Urinary bladder (tissue), 4 donors: ENCODE data around the gene CDR2. TPM values are rescaled to one million over a fixed set of nuclear protein-coding genes. Genes with fewer than 3 reads are reported as not detected.
"Not testable (repeated sequence)": the region's sequence is repeated elsewhere in the genome, so short reads cannot be mapped to it uniquely, and the experiment has no call there.

Experiments
- DNase-seq: peaks from one replicate; pipeline ENCODE4 v3.0.0-alpha.2; 2015; ENCODE audit errors: extremely low spot score
- H3K27ac ChIP-seq: one replicate; pipeline ENCODE4 v1.5.1; 2013; ENCODE audit warnings: low read depth, mild to moderate bottlenecking, moderate library complexity
- H3K36me3 ChIP-seq: one replicate; pipeline ENCODE4 v1.6.1; 2013; ENCODE audit warnings: mild to moderate bottlenecking, moderate library complexity; ENCODE audit not compliant: insufficient read depth
- H3K4me1 ChIP-seq: one replicate; pipeline ENCODE4 v1.6.1; 2013; ENCODE audit warnings: mild to moderate bottlenecking, moderate library complexity; ENCODE audit not compliant: insufficient read depth
- H3K4me3 ChIP-seq: one replicate; pipeline ENCODE4 v1.5.1; 2013; ENCODE audit warnings: low read depth, low read length
- WGBS: extraction: QIAGEN DNeasy Blood & Tissue Kit; methylation state at CpG from one replicate; pipeline ENCODE4 v1.1.7; 2013; 5-methylcytosine and 5-hydroxymethylcytosine counted together
- polyA plus RNA-seq: library from polyadenylated mRNA; stranded (reverse); fragments of 200-250 nt; gene quantifications from one replicate; pipeline ENCODE4 v1.2.3, GENCODE V29; 2013
- total RNA-seq: library from RNA; depleted of rRNA; stranded (reverse); fragments of >200 nt; gene quantifications from one replicate; pipeline ENCODE4 v1.2.3, GENCODE V29; 2014
- donor health status: healthy with polysubstance abuse.
- donor health status: healthy.

CDR2 gene
- total and polyA plus RNA-seq, 2 donors, result 22.9 to 48.6 TPM

DNA sequence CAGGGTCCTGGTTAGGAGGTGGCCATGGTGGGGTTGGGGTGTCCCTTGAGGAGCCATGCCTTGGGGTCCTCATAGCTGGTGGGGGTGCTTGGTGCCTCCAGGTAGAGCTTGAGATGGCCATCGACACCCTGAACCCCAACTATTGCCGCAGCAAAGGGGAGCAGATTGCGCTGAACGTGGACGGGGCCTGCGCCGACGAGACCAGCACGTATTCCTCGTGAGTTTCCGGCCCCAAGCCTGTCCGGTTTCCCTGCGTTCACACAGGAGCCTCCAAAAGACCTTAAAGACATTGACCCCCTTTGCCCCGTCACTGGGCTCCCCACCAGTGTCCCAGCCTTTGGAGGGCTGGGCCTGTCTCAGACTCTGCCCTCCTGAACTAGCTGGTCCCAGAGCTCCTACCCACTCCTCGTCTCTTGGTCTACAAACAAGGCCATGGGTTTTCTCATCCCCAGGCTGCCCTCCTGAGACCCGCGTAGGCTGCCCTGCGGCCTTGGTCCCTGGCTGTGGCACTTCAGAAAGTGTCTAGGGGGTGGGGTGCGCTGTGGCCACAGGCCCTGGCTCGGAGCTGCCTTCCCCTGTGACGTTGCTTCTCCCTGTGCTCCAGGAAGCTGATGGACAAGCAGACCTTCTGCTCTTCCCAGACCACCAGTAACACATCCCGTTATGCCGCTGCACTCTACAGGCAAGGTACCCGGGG is 65.4 kb downstream of the CDR2 start:
- WGBS, result 97% methylated on average over 24 of the region's 24 CpGs
- no peak overlapping the region for H3K4me3 ChIP-seq
- no peaks in the 10 kb centered on the region for H3K4me1 ChIP-seq
- no peak overlapping the region for H3K27ac ChIP-seq
- H3K36me3 ChIP-seq, result peaks cover 2% of the 10 kb centered on the region
- DNase-seq, result no peak

DNA sequence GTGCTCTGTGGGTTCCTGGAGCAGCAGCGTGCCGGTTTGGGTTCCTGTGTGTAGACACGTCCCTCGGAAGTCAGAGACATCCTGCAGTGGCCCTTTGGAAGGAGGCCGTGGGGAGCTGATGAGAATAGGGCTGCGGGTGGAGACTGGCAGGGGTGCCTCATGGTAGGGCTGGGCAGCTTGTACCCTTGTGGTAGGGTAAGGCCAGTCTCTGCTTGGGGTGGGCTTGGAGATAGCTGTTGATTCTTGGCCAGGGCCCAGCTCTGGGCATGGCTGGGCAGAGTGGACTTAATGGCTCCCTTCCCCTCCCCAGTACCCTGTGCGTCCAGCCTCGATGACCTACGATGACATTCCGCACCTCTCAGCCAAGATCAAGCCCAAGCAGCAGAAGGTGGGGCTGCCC is 66.6 kb downstream of the CDR2 start:
- H3K36me3 ChIP-seq, result peaks cover 5% of the 10 kb centered on the region
- no peaks in the 10 kb centered on the region for H3K4me1 ChIP-seq
- no peak overlapping the region for H3K4me3 ChIP-seq
- DNase-seq, result no peak
- WGBS, result 93% methylated on average over 10 of the region's 10 CpGs
- no peak overlapping the region for H3K27ac ChIP-seq

DNA sequence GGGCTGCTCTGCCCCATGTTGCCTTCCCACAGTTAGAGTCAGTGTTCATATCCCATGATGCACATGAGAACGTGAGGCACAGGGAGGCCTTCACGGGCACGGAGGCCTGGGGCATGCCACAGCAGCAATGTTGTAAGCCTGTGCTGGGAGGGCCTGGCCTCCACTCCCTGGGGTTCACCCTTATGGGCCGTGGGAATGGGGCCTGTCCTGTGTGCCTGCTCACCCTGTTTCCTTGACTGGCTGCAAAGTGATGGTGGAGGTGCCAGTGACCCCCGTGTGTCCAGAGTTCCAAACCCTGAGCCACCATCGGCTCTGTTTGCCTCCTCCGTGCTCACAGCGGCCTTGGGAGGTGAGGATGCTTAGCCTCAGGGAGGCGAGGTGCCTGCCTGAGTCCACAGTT is 67.6 kb downstream of the CDR2 start:
- Histone ChIP-seq H3K4me1 (no peaks in the 10 kb centered on the region), H3K4me3 (no peak overlapping the region), H3K27ac (no peak overlapping the region), H3K36me3 (peaks cover 5% of the 10 kb centered on the region)
- WGBS, result 91% methylated on average over 9 of the region's 9 CpGs
- DNase-seq, result no peak

DNA sequence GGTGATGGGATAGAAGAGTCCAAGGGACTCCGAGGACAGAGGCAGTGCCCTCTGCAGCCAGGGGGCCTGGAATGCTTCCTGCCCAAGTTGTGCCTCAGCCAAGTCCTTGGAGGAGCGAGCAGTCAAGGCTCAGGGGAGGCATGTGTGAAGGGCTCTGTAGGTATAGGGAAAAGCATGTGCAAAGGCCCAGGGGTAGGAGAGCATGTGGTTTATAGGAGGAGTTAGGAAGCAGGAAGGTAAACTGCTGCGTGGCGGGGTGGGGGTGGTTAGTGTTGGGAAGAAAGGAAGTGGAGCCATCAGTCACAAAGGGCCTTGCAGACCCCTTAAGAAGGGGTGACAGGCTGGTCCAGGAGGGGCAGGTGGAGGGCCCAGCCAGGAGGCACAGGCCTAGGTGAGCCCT is 70.0 kb downstream of the CDR2 start:
- 93% methylated on average over 4 of the region's 4 CpGs for WGBS
- no peak for DNase-seq
- no peaks in the 10 kb centered on the region for H3K4me1 ChIP-seq
- H3K4me3 ChIP-seq, result no peak overlapping the region
- H3K36me3 ChIP-seq, result peaks cover 4% of the 10 kb centered on the region
- H3K27ac ChIP-seq, result no peak overlapping the region

DNA sequence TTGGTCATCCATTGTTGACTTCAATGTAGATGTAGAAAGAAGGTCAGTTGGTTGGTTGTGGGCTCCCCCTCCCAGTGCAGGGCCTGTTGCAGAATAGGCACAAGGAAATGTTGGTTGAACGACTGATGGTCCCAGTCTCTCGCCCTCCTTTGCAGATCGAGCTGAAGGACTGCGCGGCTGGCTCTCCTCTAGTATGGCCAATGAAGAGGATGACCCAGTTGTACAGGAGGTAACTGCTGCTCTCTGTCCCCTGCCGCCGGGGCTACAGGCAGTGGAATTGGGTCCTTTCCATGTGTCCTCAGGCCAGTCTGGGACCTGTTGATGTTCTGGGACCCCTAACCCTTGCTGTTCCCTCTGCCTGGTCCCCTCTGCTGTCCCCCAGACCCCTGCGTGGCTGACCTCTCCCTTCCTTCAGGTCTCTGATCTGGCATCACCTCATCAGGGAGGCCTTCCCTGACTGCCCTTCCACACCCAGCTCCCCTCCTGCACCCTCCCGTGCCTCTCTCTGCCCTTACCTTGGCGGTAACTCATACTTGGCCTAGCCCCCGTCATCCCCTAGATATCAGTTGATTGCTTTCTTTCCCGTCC is 71.5 kb downstream of the CDR2 start:
- H3K36me3 ChIP-seq, result peaks cover 3% of the 10 kb centered on the region
- H3K4me3 ChIP-seq, result no peak overlapping the region
- 94% methylated on average over 12 of the region's 12 CpGs for WGBS
- no peak overlapping the region for H3K27ac ChIP-seq
- no peaks in the 10 kb centered on the region for H3K4me1 ChIP-seq
- DNase-seq, result no peak

DNA sequence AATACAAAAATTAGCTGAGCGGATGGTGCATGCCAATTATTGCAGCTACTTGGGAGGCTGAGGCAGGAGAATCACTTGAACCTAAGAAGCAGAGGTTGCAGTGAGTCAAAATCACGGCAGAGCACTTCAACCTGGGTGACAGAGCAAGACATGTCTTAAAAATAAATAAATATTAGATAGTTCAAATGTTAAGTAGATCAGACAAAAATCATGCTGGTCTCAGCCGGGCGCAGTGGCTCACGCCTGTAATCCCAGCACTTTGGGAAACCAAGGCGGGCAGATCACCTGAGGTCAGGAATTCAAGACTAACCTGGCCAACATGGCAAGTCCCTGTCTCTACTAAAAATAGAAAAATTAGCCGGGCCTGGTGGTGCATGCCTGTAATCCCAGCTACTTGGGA is 73.0 kb downstream of the CDR2 start:
- DNase-seq, H3K36me3 ChIP-seq, H3K4me1 ChIP-seq, H3K4me3 ChIP-seq, H3K27ac ChIP-seq: not testable (repeated sequence)
- 96% methylated on average over 7 of the region's 7 CpGs for WGBS

DNA sequence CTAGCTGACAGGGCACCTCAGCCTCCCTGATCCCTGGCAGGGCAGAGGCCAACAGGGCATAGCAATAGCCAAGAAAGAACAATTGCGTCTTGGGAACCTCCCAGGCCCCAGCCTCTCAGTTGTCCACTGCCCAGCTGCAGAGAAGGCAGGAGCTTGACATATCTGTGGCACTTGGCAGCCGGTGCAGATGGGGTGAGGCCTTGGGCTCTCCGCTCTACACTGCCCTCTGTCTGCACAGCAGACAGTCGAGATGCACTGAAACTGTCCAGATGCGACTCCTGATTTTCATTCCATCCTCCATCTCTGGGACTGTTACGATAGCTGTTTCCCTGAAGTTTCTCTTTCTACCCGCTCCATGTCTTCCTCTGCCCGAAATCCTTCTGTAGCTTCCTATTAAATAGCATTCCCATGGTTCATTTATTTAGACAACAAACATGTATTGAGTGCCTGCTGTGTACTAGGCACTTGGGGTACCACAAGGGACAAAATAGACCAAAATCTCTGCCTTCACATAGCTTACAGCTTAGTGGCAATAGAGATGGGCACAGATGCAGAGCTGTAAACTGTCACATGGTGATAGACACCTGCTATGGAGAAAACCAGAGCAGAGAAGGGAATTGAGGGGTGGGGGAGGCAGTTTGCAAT is 73.9 kb downstream of the CDR2 start:
- DNase-seq, result no peak

DNA sequence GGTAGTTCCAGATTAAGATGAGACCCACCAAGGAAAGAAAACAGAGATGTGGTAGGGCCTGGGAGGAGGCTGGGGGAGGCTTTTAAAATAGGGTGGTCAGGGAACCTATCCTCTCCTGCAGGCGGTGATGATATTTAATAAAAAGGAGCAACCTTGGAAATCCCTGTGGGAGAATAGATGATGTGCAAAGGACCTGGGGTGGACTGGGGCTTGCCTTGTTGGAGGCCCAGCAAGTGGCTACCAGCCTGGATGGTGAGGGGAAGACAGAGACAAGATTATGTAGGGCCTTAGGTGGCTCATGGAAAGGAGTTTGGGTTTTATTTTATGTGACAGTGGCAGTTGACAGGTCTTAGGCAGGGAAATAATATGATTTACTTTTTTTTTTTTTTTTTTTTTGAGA is 75.4 kb downstream of the CDR2 start:
- no peak overlapping the region for H3K27ac ChIP-seq
- no peak for DNase-seq
- 100% methylated on average over 1 of the region's 1 CpG for WGBS
- peaks cover 3% of the 10 kb centered on the region for H3K36me3 ChIP-seq
- no peak overlapping the region for H3K4me3 ChIP-seq
- no peaks in the 10 kb centered on the region for H3K4me1 ChIP-seq

More for the DNA sequence above, 73.9 kb downstream of the CDR2 start:
- WGBS, result 44% methylated on average over 8 of the region's 8 CpGs
- Histone ChIP-seq H3K4me3 (no peak overlapping the region), H3K36me3 (peaks cover 3% of the 10 kb centered on the region), H3K27ac (no peak overlapping the region), H3K4me1 (no peaks in the 10 kb centered on the region)

DNA sequence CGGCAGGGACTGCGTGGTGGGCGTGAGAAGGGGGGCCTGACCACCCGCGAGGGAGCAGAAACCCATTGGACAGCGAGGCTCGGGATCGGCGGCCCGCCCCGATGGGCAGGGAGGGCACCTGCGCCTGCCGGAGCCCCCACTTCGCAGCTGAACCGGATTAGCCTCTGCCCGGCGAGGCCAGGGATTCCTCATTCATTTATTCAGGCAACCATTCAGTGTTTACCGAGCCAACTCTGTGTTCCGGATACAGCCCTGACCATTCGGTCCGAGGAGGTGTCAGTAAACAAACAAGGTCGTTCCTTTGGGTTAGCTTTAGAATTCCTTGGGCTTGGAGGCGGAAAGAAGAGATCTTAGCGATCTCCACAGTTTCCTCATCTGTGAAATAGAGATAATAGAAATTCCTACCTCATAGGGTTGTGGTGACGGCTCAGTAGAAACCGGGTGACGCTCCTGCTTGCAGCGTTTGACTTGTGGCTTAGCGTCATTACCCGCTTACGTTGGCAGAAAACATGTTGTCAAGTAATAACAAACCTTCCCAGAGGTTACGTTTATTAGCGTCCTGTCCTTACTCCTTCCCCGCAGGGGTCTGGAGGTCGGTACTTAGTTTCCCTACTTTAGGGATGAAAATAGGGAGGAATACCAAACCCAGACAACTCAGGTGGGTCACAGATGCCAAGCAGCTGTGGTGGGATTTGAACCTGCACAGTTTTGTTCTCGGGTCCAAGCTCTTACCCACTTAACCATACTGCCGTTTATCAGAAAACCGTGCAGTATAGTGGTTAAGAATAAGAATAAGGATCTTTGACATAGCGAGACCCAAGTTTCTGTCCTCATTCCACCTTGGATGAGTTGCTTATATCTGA is 76.3 kb downstream of the CDR2 start:
- peak; percentile 88 for DNase-seq
- Histone ChIP-seq H3K27ac (peak overlapping the region; percentile 87), H3K4me3 (peak overlapping the region; percentile 80), H3K36me3 (peaks cover 2% of the 10 kb centered on the region), H3K4me1 (no peaks in the 10 kb centered on the region)
- WGBS, result under 1% methylated on average over 39 of the region's 39 CpGs

DNA sequence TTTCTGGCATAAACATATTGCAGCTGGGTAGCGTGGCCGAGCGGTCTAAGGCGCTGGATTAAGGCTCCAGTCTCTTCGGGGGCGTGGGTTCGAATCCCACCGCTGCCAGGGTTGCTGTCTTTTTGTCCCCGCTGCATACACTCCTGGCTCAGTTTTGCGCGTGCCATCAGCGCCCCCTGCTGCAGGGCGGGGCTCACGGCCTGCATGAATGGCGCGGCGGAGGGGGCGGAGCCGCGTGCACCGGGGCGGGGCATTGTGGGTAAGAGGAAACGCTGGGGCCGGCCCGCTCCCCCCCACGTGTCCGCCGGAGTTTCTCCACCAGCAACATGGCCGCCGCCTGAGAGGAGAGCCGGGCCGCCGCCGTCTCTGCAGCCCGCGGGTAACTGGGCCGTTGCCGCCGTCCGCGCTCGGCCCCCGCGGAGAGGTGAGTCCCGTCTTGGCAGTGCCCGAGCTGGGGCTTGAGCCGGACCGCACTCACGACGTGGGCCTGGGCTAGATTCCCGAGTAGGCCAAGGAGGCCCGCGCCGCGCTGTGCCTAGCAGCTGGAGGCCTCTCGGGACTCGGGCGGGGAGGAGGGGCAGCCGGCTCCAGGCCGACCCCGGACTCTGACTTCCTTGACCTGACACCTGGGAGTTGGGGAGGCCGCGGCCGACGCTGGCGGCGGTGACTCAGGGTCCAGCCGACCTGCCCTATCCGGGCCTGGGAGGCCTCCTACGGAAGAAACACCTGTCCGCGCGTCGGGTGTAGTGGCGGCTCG is 77.1 kb downstream of the CDR2 start, which contains the start of gene POLR3E:
POLR3E (plus strand) TSS at position 296 of the 757 bp plus-strand sequence. CDS start 5,560 bp downstream, outside the sequence.
- H3K4me3 ChIP-seq, result peak within 1 kb of the TSS; percentile 80
- H3K36me3 ChIP-seq, result no peaks in the 10 kb centered on the region
- WGBS, result under 1% methylated on average over 76 of the region's 76 CpGs
- no peaks in the 10 kb centered on the region for H3K4me1 ChIP-seq
- peak; percentile 94 for DNase-seq
- peak within 1 kb of the TSS; percentile 87 for H3K27ac ChIP-seq

DNA sequence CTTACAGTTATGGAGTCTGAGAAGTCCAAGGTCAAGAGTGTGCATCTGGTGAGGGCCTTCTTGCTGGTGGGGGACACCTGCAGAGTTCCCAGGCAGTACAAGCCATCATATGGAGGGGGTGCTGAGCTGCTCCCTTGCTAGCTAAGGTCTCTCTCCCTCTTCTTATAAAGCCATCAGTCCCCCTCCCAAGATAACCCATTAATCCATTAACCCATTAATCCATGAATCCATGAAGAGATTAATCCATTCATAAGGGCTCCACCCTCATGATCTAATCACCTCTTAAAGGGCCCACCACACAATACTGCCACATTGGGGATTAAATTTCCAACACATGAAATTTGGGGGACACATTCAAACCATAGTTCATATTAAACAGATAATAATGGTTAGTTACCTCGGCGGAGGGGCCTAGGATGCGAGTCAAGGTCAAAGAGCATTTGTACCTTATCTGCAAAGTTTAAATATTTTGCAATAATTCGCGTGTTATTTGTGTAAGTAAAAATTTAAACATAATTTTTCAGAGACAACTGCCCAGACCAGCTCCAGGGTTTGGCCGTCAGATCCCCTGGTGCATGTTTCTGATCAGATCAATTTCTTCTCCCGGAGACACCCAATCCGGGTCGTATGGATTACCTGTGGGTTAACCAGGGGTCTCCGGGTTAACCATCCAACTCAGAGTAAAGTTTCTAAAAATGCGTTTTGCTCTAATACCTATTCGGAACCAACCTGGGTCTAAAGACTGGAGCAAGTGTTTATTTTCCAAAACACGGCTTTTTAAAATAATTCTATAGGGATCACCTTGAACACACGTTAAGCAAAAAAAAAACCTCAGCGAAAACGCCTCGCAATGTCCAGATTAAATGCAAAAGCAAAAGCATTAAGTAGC is 78.0 kb downstream of the CDR2 start:
- WGBS, result 3% methylated on average over 17 of the region's 17 CpGs
- Histone ChIP-seq H3K36me3 (no peaks in the 10 kb centered on the region), H3K27ac (no peak overlapping the region), H3K4me3 (peak overlapping the region; percentile 41), H3K4me1 (no peaks in the 10 kb centered on the region)
- DNase-seq, result no peak
